HG03521 (cell line): ENCODE data around the gene PRKCA.

ENCODE experiments used
- ATAC-seq: cut with Tn5 transposase; IDR thresholded peaks from one replicate; pipeline ENCODE4 v1.9.1; 2021; ENCODE audit warnings: mild to moderate bottlenecking, moderate library complexity; ENCODE audit not compliant: unreplicated experiment

The PRKCA gene

GRCh38 chr17:66507982-66508760, 205.8 kb downstream of the PRKCA start:
- no peak for ATAC-seq

- ATAC-seq, result no peak
Observed at GRCh38 chr17:66508896-66509844, 206.8 kb downstream of the PRKCA start.

- no peak for ATAC-seq
Observed at GRCh38 chr17:66509926-66510325, 207.5 kb downstream of the PRKCA start.

- no peak for ATAC-seq
Observed at GRCh38 chr17:66511135-66511534, 208.7 kb downstream of the PRKCA start.

GRCh38 chr17:66514227-66514806, 211.9 kb downstream of the PRKCA start:
- no peak for ATAC-seq

GRCh38 chr17:66515974-66516373, 213.6 kb downstream of the PRKCA start:
- no peak for ATAC-seq

GRCh38 chr17:66517336-66518009, 215.1 kb downstream of the PRKCA start:
- ATAC-seq, result no peak

- no peak for ATAC-seq
Observed at GRCh38 chr17:66518108-66518507, 215.7 kb downstream of the PRKCA start.

GRCh38 chr17:66518677-66519076, 216.3 kb downstream of the PRKCA start:
- ATAC-seq, result no peak

- no peak for ATAC-seq
Observed at GRCh38 chr17:66519154-66519553, 216.7 kb downstream of the PRKCA start.

GRCh38 chr17:66520999-66521398, 218.6 kb downstream of the PRKCA start:
- ATAC-seq, result no peak

GRCh38 chr17:66522591-66523272, 220.3 kb downstream of the PRKCA start:
- no peak for ATAC-seq

GRCh38 chr17:66523378-66524200, 221.2 kb downstream of the PRKCA start:
- ATAC-seq, result no peak

GRCh38 chr17:66524877-66525276, 222.5 kb downstream of the PRKCA start:
- no peak for ATAC-seq

GRCh38 chr17:66525338-66525737, 222.9 kb downstream of the PRKCA start:
- ATAC-seq, result no peak

- ATAC-seq, result no peak
Observed at GRCh38 chr17:66526827-66527226, 224.4 kb downstream of the PRKCA start.

GRCh38 chr17:66527335-66527734, 224.9 kb downstream of the PRKCA start:
- ATAC-seq, result no peak

- no peak for ATAC-seq
Observed at GRCh38 chr17:66531851-66532295, 229.5 kb downstream of the PRKCA start.

GRCh38 chr17:66533572-66533971, 231.2 kb downstream of the PRKCA start:
- ATAC-seq, result no peak
